ENCODE data around the gene HIGD1C.

- no peak for TF ChIP-seq POLR2AphosphoS5 (IDR thresholded peaks at IDR 0.05)
- TF ChIP-seq POLR2A (IDR thresholded peaks at IDR 0.05), result no peak
- no peak for TF ChIP-seq CTCF (IDR thresholded peaks at IDR 0.05)
Observed at GRCh38 chr12:51004504-51004903, 52.2 kb downstream of the HIGD1C start.

Data from breast epithelium (tissue), 3 donors.